Stimulated activated CD8-positive, alpha-beta memory T cell treated with anti-CD3 and anti-CD28 coated beads, Interleukin-2, amount 100 ng/mL, for 1 hour (primary cell): Measurements from ENCODE around the gene DRD1.
"Not testable (repeated sequence)": the region's sequence is repeated elsewhere in the genome, so short reads cannot be mapped to it uniquely, and the experiment has no call there.

Experiments used
- DNase-seq, 2 donors: peaks; one replicate each; pipeline ENCODE4 v3.0.0-alpha.2; 2020; ENCODE audit warnings: low read depth in 2 of 2

Gene DRD1

DNA sequence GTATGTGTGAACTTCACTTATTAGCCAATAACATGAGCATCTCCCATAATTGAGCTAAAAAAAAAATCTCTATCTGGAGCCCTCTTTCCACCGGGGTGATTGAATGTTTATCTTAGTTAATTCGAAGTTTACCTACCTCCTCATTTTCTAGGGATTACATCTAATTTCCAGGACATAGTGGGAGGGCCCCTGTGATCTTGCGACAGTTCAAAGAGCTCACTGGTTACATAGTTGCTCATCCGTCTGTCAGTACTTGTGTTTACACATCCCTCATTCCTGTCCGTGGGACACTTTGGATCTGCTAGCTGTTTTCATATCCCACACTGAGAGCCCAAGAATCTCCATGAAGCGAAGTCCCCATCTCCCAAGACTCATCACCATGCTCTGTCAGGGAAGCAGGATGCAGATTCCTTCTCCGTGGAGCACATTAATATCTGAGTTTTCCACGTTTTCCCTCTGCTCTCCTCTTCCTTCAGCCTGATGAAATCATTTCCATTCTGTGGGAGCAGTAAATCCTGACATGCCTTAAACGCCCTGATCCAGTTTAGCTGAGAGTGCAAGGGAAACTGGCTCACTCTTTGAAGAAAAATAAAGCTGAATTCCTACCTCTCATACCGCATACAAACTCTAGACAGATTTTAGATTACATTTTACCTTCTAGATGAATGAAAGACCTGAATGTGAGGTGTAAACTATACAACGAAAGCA lies 24.2 kb upstream of the DRD1 start:
- DNase-seq: no peak

DNA sequence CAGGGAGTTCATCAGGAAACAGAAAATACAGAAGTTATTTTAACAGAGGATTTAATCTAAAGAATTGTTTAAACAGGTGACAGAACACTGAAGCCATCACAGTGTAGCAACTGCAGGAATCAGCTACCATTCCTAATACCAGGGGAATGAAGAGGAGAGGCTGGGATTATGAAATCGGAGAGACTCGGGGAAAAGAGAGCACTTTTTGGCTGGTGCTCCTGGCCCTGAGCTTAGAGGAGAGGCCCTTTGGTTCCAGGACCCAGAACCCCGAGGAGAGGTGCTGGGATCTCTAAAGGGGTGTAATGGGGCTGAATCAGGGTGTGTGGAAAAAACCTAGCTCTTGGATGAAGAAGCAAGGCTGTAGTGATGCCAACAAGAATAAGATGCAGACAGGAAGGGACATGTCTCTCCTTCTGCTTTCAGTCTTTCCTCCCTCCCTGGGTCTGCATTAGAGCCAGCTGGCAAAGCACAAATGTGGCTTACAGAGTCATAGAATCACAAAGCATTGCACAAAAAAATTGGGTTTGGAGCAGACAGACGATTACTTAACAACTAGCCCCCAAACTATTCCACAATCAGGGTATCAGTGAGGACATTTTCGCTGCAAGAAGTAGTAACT lies 22.8 kb upstream of the DRD1 start:
- no peak for DNase-seq

- no peak for DNase-seq
Measured at GRCh38 chr5:175465282-175465681, 21.3 kb upstream of the DRD1 start.

GRCh38 chr5:175464942-175465233 lies 20.9 kb upstream of the DRD1 start:
- no peak for DNase-seq

DNA sequence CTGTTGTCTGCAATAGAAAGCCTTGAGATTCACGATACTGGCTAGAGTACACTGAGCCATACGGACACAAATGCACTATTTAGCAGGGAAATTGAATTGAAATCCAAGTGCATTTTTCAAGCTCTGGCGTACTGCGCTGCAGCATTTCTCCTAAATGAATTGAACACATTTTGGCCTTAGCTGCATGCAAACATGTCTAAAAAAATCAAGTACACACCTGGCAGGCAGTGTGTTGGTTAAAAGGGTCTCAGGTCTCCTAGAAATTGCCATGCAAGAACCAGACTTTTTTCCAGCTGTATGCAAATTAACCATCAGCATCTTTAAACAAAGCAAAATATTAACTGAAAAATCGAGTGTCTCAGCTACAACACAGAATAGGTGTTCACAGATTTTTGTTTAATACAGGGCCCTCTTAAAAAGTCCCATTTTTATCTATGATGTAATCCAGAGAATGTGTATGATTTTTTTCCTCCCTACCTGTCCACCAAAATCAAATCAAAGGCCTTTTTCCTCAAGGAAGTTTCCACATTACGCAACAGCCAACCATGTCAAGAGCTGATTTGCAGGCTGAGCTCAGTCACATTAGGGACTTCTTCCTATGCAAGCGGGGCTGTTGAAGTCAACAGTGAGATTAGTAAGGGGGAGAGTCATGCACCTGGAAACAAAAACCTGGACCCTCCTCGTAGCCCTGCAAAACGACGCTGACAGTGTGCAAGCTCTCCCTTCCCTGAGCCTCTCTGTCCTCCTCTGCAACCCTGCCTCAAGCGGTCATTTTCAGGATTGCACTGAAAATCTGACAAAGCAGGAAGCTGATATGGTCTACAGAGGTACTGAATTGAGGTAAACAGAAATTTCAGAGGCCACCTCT lies 20.3 kb upstream of the DRD1 start:
- peak; percentile 18 to 39 for DNase-seq

DNA sequence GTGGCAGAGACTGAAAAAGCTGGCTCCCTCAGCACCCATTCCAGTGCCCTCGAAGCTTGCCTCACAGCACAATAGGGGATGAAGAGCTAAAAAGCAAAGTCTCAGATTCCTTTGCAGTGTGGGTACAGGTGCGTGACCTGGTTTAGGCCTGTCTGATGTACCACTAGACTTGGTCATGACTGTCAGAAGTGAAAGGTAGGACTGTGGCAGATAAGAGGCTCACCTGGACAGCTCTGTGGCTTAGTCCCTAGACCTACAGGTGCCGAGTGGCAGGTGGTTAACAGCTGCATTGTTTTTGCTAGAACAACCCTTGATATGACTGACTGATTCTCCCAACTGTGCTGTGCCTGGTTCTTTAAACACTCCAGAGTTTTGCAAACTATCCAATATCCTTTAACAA lies 19.7 kb upstream of the DRD1 start:
- no peak for DNase-seq

GRCh38 chr5:175461370-175461769 lies 17.4 kb upstream of the DRD1 start:
- DNase-seq: no peak

GRCh38 chr5:175460552-175460951 lies 16.6 kb upstream of the DRD1 start:
- no peak for DNase-seq

DNA sequence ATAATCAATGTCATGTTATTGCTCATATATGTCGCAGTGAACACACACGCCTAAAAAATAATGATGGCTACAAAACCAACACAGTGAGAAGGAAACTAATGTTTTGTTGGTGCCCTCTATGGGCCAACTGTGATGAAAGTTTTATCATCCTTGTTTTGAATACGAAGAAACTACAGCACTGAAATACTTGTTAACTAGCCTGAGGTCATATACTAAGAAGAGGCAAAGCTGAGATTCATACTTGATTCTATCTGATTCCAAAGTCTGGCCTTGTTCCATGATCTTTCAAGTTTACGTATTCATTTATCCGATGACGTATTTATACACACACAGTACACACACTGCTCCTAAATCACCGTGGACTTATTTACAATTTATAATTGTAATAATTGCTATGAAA lies 16.1 kb upstream of the DRD1 start:
- no peak for DNase-seq

- no peak for DNase-seq
Measured at GRCh38 chr5:175457466-175457865, 13.5 kb upstream of the DRD1 start.

DNA sequence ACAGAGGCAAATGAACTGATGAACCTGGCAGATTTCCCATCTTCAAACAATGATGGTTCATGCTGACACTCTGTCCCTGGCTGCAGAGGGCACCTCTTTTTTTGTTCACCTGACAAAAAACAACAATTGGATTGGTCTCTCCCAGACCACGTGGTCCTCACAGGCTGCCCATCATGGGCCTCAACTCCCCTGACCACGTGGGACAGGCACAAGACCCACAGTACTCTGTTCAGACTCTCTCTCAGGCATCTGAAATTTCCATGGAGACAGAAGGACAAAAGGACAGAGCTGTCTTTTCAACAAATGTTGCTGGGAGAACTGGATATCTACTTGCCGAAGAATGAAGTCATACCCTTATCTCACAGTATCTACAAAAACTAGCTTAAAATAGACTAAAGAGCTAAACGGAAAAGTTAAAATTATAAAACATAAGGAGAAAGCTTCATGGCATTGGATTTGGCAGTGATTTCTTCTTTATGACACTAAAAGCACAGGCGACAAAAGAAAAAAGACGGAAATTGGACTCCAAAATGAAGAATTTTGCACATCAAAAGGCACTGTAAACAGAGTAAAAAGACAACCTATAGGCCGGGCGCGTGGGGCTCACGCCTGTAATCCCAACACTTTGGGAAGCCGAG lies 12.2 kb upstream of the DRD1 start:
- DNase-seq: no peak

DNA sequence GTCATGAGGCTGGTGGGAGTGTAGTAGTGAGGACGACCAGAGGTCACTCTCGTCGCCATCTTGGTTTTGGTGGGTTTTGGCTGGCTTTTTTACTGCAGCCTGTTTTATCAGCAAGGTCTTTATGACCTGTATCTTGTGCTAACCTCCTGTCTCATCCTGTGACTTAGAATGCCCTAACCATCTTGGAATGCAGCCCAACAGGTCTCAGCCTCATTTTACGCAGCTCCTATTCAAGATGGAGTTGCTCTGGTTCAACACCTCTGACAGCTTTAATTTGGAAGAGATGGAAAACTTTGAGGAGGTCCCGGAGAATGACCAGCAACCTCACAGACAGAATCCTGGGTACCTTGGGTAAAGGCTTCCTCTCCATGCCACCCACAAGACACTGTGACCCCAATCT lies 10.4 kb upstream of the DRD1 start:
- DNase-seq: not testable (repeated sequence)

DNA sequence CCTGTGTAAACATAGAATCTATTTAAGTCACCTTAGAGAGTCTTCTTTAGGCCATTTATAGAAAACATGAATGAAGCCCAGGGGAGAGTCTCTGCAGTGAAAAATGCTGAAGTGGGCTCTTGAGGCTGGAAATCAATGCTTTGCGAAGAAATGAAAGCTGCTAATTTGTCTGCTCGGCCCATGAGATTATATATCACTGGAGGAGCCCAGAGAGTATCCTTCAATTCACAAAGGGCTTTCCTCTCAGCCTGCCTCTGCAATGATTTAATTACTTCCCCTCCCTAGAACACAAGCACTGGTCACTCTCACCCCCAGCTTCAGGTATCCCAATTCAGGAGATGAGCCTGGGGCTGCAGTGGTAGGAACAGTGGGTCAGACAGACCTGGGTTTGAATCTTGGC lies 8.2 kb upstream of the DRD1 start:
- no peak for DNase-seq

GRCh38 chr5:175448276-175448675 lies 4.3 kb upstream of the DRD1 start:
- DNase-seq: no peak

- no peak for DNase-seq
Measured at GRCh38 chr5:175447571-175447970, 3.6 kb upstream of the DRD1 start.

- DNase-seq: not testable (repeated sequence)
Measured at GRCh38 chr5:175446378-175446777, 2.4 kb upstream of the DRD1 start.

GRCh38 chr5:175444905-175445456 lies 999 bp upstream of the DRD1 start:
- DNase-seq: no peak

DNA sequence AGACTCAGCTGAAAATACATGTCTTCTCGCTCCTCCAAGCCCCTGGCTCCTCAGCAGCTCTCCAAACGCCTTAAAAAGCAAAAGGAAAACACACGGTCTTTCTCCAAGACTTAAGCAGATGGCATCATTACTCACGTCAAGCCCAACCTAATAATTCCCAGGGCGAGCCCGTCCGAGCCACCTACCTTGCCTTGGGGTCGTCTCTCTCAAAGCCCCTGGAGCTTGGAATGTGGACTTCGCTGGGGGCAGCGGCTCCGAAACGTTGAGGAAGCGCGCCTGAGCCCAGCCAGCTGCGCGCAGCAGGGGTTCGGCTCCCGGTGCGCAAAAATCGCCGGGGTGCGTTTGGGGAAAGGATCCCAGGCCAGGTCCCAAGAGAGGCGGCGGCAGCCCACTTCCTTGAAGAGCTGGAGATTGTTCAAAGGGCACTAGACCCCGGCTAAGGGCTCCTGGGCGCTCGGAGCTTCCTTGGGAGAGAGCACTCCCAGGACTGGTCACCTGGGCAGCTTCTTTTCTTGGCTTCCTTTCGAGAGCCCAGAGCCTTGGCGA lies 395 bp downstream of the DRD1 start:
- no peak for DNase-seq

- no peak for DNase-seq
Measured at GRCh38 chr5:175438234-175438857, 5.6 kb downstream of the DRD1 start.

DNA sequence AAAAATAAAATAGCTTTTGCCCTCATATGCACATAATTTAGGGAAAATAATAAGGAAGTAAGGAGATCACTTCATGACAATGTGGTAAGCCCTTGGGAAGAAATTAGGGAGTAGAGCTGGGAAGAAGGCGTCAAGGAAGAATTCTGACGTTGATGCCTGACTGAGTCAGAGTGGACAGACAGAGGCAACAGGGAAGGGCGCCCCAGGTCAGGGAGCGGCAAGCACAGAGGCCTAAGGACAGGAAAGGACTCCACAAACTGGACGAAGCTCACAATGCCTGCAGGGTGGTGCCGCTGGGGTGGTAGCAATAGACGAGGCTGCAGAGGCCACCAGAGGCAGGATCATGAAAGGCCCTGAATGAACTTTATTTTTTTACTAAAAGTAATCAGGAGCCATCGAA lies 7.6 kb downstream of the DRD1 start:
- DNase-seq: no peak

DNA sequence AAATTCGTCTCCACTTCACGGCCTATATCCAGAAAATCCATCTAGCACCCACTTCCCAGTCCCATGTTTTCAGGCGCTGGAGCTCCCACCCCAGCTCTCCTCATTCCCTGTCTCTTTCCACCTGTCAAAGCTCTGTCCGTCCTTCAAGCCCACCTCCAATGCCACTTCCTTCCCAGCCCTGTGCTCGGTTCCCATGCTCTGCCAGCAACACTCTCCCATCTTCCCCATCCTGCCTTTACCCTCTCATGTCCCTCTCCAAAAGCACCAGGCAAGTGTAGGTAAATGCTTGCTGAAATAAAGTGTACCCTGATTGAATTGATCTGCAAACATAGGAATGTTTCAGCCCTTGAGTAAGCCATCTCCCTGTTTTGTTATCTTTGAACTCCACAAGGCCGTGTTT lies 9.2 kb downstream of the DRD1 start:
- no peak for DNase-seq

DNA sequence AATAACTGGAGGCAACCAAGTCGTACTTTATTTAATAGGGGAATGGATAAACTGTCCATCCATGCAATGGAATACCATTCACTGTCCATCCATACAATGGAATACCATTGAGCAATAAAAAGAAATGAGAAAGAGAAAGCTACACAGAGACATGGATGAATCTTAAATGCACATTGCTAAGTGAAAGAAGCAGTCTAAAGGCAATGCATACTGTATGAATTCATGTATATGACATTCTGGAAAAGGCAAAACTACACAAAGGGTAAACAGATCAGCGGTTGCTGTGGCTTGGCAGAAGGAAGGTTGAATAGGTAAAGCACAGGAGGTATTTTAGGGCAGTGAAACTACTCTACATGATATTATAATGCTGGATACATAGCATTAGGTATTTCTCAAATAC lies 16.2 kb downstream of the DRD1 start:
- DNase-seq: no peak
